SIG-M5 (cell line): Measurements from ENCODE around the gene TMED10.

Experiments
- DNase-seq: peaks from one replicate; lab custom pipeline; 2025; lab: John Stamatoyannopoulos, UW

TMED10 gene

DNA sequence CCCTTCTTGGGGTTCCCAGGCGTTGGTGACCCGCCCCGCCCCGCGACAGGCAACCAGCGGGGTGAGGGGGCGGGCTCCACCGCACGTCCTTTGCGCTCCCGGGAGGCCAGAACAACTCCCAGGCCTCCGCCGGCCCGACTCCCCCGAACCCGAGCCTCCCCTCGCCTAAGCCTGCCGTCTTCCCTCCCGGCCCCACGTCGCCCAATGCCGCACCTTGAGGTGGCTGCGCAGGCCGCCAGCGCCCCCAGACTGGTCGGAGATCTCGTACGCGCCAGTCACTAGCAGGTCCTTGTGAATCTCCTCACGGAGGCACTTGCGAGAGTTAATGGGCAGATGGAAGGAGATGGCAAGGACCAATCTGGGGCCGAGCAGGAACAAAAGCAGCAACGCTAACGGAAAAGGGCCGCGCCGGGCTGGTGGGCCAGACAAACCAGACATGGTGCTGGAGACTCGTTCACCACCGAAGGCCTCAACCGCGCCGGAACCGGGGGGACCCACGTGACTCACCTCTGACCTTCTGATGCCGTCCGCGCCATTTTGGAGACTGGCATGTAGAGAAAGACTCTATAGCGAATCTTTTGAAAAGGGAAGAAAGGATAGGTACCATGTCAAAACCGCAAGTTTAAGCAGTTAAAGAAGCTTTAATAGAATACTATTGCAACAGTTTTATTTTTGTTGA, at the start of gene TMED10:
Gene TMED10 (minus strand): TSS at position 471 of the 679 bp plus-strand sequence. CDS start 33 bp downstream, at position 438.
- DNase-seq = peak; percentile 87

- no peak for DNase-seq
Measured at GRCh38 chr14:75224561-75224960, 48.1 kb upstream of the TMED10 start.

DNA sequence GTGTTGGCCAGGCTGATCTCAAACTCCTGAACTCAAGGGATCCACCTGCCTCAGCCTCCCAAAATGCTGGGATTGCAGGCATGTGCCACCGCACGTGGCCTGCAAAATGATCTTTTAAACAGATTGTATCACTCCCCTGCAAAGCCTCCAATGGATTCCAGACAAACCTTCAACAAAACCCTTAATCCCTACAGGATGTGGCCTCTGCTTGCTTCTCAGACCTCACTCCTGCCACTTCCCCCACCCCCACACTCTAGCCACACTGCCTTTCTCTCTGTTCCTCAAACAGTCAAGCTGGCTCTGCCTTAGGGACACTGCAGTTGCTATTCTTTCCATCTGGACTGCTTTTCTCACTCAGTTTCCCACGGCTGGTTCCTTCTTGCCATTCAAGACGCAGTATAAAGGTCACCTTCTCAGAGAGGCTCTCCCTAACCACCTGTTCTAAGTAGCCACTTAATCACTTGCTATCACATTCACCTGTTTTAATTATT, 47.3 kb upstream of the TMED10 start:
- DNase-seq = no peak

GRCh38 chr14:75222208-75222701, 45.8 kb upstream of the TMED10 start:
- no peak for DNase-seq

DNA sequence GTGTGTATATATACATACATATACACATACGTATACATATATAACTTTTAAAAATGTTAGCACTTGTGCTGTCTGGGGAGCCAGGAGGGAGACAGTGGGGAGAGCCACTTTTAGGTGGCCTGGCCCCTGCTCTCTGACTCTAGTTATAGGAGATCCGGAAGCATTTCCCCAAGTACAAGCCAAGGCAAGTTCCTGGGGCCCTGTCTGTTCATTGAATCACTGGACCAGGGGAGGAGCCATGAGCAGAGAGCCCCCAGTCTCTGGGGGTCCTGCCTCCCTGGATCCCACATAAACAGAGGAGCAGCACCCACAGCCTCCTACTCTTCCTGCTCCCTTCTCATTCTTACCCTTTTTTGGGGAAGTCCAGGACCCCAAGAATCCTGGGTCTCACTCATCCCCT, 45.4 kb upstream of the TMED10 start:
- DNase-seq = no peak

DNA sequence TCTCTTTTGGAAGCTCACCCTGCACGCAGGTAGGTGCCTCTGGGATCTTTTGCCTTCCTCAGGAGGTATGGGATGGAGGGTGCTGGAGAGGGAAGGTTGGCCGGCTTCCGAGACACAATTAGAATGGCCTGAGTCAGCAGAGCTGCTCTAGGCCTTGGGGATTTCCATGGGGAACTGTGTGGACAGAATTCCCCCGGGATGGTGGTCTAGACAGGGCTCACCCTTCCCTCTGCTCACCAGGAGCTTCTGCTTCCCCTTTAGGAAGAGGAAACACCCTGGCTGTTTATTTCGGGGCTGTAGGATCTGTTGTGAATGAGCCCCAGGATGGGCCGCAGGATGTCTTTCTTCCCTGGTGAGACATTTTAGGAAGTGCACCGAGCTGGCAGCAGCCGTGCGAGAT, 43.7 kb upstream of the TMED10 start:
- DNase-seq = no peak

DNA sequence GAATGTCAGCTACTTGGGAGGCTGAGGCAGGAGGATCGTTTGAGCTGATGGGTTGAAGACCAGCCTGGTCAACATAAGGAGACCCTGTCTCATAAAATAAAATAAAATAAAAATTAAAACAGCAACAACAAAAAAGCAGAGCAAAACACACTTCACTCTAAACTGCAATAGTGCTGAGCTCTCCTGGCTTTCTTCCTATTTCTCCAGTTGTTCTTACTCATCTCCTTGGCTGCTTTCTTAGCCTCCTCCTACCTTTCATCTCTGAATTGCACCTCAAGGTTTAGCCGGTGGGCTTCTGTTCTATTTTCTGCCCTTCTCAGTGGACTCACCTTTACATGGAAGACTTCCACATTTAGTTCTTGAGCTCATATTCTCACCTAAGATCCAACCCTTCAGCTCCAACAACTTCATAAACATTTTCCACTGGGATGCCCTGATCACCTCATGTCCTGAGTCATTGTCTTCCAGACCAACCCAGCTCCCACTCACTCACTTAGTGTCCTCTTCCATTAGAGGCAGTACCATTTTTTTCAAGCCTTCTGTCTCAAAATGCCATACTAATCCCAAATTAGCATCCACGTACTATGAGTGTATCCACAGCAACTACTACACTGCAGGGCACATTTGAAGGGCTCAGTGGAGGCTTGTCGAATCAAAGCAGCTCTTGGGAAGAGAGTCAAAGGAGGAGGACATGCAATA, 41.2 kb upstream of the TMED10 start:
- DNase-seq = no peak

- DNase-seq = no peak
Measured at GRCh38 chr14:75216427-75217006, 40.1 kb upstream of the TMED10 start.

DNA sequence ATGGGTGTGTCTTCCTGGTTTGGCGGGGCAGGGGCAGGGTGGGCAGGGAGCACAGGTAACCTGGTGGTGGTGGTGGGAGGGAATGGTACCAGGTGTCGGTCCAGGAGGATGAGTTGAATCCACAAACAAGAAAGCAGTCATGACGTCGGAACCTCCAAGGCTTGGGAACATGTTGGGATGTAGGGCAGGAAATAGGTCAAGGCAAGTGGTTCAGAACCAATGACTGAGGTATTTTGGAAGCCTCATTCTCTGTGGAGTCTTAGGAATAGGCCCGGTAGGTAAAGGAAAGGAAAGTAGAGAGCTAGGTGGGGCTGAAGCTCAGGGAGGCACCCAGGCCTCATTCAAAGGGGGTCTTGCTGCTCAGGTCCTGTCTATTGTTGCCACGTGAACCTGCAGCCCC, 39.1 kb upstream of the TMED10 start:
- DNase-seq = no peak

GRCh38 chr14:75214558-75214957, 38.1 kb upstream of the TMED10 start:
- no peak for DNase-seq

- no peak for DNase-seq
Measured at GRCh38 chr14:75213172-75213571, 36.8 kb upstream of the TMED10 start.

GRCh38 chr14:75208843-75209242, 32.4 kb upstream of the TMED10 start:
- no peak for DNase-seq

- DNase-seq = no peak
Measured at GRCh38 chr14:75206190-75206589, 29.8 kb upstream of the TMED10 start.

- no peak for DNase-seq
Measured at GRCh38 chr14:75205591-75205990, 29.2 kb upstream of the TMED10 start.

DNA sequence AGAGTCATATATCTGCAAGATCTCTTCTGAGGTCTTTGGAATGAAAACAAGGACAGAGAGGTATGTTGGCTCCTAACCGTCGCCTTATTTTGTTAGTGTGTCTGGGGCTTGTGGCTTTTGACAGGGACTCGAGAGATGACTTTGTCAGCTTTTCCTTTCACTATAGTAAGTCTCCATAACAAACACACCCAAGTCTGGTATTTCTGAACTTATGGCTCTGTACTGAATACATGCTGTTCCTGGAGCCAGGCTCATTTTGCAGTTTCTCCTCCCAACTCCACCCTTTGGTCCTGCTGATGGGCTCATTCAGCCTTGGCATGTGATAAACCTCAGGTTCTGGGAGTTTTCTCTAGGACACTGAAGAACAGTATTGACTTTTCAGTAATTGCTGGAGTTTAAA, 27.7 kb upstream of the TMED10 start:
- DNase-seq = no peak

DNA sequence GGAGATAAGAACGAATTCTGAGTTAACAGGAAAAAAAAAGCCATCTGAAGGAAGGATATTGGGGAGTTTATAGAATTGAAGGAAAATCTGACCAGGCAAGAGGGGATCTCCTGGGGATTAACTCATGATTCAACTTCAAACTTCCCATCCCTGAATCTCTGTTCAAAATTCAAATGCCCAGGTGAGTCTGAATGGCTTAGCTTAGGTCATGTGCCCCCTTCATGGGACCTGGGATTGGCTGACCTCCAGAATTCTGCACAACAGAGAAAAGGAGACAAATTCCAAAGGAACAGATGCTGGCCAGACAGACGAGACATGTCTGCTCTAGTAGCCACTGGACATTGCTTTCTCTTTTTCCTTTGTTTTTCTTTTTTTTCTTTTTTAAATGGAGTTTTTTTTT, 26.2 kb upstream of the TMED10 start:
- no peak for DNase-seq

- DNase-seq = no peak
Measured at GRCh38 chr14:75201087-75201486, 24.7 kb upstream of the TMED10 start.

DNA sequence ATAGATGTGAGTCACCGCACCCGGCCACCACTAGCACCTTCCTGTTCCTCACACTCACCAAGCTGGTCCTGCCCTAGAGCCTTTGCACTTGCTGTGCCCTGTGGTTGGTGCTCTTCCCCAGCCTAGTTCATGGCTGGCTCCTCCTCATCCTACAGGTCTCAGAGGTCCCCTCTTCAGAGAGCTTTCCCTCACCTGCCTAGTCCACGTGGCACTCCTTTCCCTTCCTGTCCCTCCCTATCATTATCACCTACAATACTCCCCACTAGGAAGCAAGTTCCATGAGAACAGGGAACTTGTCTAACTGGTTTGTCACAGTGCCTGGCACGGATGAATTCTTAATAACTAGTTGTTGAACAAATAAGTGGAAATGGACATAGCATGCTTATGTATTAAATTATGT, 24.0 kb upstream of the TMED10 start:
- no peak for DNase-seq

- DNase-seq = no peak
Measured at GRCh38 chr14:75198291-75198933, 22.0 kb upstream of the TMED10 start.

- DNase-seq = no peak
Measured at GRCh38 chr14:75197338-75197737, 20.9 kb upstream of the TMED10 start.

DNA sequence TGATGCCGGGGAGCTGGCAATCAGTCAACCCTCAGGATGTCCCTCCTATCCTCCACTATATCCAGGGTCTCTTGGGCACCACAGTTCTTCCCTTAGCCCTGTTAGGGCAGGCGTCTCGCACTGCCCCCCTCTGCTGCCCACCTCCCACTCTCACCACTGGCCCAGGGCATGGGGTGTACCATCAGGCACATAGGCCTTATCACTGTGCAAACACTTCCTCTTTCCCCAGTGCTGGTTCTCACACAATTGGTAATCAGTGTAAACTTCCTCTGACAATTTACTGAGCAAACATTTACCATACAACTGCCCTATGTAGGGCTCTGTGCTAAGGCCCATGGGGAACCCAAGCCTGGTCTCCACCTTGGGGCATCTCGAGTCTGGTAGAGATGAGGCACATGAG, 20.1 kb upstream of the TMED10 start:
- DNase-seq = no peak

- no peak for DNase-seq
Measured at GRCh38 chr14:75196064-75196463, 19.7 kb upstream of the TMED10 start.

- DNase-seq = no peak
Measured at GRCh38 chr14:75191100-75191499, 14.7 kb upstream of the TMED10 start.
